GM19043 (cell line): ENCODE results near the gene SFT2D1.
"Not testable (repeated sequence)": the region's sequence is repeated elsewhere in the genome, so short reads cannot be mapped to it uniquely, and the experiment has no call there.

Experiments
- ATAC-seq: cut with Tn5 transposase; IDR thresholded peaks from one replicate; pipeline ENCODE4 v1.9.1; 2021; ENCODE audit warnings: low read depth; ENCODE audit not compliant: unreplicated experiment

Gene SFT2D1

GRCh38 chr6:166365221-166365620 is 22.9 kb upstream of the SFT2D1 start:
- no peak for ATAC-seq

GRCh38 chr6:166364456-166364855 is 22.1 kb upstream of the SFT2D1 start:
- ATAC-seq, result no peak

- not testable (repeated sequence) for ATAC-seq
Measured at GRCh38 chr6:166362427-166362826, 20.1 kb upstream of the SFT2D1 start.

GRCh38 chr6:166361077-166361429 is 18.7 kb upstream of the SFT2D1 start:
- ATAC-seq, result no peak

- no peak for ATAC-seq
Measured at GRCh38 chr6:166360243-166361076, 18.1 kb upstream of the SFT2D1 start.

GRCh38 chr6:166355552-166355951 is 13.2 kb upstream of the SFT2D1 start:
- no peak for ATAC-seq

- no peak for ATAC-seq
Measured at GRCh38 chr6:166354965-166355364, 12.6 kb upstream of the SFT2D1 start.

- no peak for ATAC-seq
Measured at GRCh38 chr6:166354143-166354542, 11.8 kb upstream of the SFT2D1 start.

- no peak for ATAC-seq
Measured at GRCh38 chr6:166353507-166353906, 11.2 kb upstream of the SFT2D1 start.

- no peak for ATAC-seq
Measured at GRCh38 chr6:166352923-166353322, 10.6 kb upstream of the SFT2D1 start.

GRCh38 chr6:166351715-166352285 is 9.5 kb upstream of the SFT2D1 start:
- ATAC-seq, result peak; percentile 96

- no peak for ATAC-seq
Measured at GRCh38 chr6:166348305-166348949, 6.1 kb upstream of the SFT2D1 start.

GRCh38 chr6:166346965-166347364 is 4.6 kb upstream of the SFT2D1 start:
- no peak for ATAC-seq

- no peak for ATAC-seq
Measured at GRCh38 chr6:166346449-166346848, 4.1 kb upstream of the SFT2D1 start.

GRCh38 chr6:166345672-166346071 is 3.3 kb upstream of the SFT2D1 start:
- ATAC-seq, result not testable (repeated sequence)

GRCh38 chr6:166344921-166345320 is 2.6 kb upstream of the SFT2D1 start:
- ATAC-seq, result not testable (repeated sequence)

GRCh38 chr6:166344240-166344639 is 1.9 kb upstream of the SFT2D1 start:
- no peak for ATAC-seq

GRCh38 chr6:166343150-166343487 is 774 bp upstream of the SFT2D1 start:
- ATAC-seq, result peak; percentile 23

GRCh38 chr6:166341977-166342348 is 382 bp downstream of the SFT2D1 start:
- ATAC-seq, result no peak

GRCh38 chr6:166341464-166341863 is 881 bp downstream of the SFT2D1 start:
- ATAC-seq, result no peak

GRCh38 chr6:166338854-166339253 is 3.5 kb downstream of the SFT2D1 start:
- no peak for ATAC-seq

GRCh38 chr6:166336847-166337246 is 5.5 kb downstream of the SFT2D1 start:
- no peak for ATAC-seq
